C1 segment of cervical spinal cord (tissue), 14 donors: ENCODE data around the gene PIP5K1C.
"Not testable (repeated sequence)": the region's sequence is repeated elsewhere in the genome, so short reads cannot be mapped to it uniquely, and the experiment has no call there.

Source experiments
- DNase-seq, 14 donors: peaks; one replicate each; lab custom pipeline; 2025; lab: John Stamatoyannopoulos, UW

The PIP5K1C gene

GRCh38 chr19:3674784-3675543 lies 25.3 kb downstream of the PIP5K1C start:
- DNase-seq = no peak

GRCh38 chr19:3673506-3674439 lies 26.5 kb downstream of the PIP5K1C start:
- peak in 1 of 14 donors; percentile 34 for DNase-seq

GRCh38 chr19:3672993-3673392 lies 27.3 kb downstream of the PIP5K1C start:
- DNase-seq = peak in 1 of 14 donors; percentile 19

DNA sequence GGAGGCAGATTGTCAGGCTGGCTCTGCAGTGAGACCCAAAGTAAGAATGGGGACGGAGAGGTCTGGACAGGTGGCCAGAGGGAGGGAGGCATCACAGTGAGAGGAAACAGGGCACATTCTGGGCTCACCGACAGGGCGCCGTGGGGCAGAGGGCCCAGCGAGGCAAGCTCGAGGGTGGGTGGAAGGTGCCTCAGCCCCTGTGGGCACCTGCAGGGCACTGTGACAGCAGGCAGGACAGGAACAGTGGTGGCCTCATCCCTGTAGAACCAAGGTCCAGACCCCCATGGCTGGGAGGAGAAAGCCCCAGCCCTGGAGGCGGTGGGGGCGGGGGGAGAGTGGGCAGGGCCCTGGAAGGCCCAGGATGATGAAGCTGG lies 27.7 kb downstream of the PIP5K1C start:
- DNase-seq = no peak

- DNase-seq = no peak
These were observed 28.3 kb downstream of the PIP5K1C start for GRCh38 chr19:3671680-3672574.

DNA sequence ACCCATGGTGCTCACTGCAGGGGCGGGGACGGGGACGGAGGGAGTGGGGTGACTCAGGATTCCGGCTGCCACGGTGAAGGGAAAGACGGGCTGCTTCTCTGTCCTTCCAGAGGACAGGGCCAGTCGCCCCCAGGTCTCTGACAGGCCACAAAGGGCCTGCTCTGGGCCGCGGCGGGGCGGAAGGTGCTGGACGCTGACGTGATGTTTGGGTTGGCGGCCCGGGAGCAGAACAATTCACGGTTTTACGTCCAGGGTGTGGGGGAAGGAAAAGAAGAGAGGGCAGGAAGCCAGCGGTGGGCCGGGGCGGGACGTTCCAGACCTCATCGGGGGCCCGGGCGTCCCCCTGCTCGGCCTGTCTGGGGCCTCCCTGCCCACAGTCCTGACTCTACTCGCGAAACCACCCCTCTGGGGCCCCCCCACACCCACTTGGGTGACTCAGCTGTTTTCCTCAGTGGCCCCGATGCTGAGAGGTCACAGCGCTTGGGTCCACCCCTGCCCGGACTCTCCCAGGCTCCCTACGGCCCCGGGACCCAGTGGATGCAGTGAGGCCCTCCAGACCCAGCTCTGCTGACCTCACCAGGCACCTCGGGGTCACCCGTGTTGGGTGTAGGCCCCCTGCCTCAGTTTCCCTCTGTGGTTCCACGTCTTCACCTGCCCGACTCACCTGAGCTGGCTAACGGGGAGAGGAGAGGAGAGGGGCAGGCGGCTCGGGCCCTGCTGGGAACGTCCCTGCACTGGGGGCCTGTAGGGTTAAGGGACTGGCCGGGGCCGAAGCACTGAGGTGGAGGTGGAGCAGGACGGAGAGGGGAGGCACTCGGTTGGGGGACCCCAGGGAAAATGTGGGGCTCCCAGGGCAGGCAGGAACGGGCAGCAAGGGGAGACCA lies 29.2 kb downstream of the PIP5K1C start:
- peak in 1 of 14 donors; percentile 17 for DNase-seq

- peak in 1 of 14 donors; percentile 36 for DNase-seq
These were observed 30.1 kb downstream of the PIP5K1C start for GRCh38 chr19:3669947-3670795.

DNA sequence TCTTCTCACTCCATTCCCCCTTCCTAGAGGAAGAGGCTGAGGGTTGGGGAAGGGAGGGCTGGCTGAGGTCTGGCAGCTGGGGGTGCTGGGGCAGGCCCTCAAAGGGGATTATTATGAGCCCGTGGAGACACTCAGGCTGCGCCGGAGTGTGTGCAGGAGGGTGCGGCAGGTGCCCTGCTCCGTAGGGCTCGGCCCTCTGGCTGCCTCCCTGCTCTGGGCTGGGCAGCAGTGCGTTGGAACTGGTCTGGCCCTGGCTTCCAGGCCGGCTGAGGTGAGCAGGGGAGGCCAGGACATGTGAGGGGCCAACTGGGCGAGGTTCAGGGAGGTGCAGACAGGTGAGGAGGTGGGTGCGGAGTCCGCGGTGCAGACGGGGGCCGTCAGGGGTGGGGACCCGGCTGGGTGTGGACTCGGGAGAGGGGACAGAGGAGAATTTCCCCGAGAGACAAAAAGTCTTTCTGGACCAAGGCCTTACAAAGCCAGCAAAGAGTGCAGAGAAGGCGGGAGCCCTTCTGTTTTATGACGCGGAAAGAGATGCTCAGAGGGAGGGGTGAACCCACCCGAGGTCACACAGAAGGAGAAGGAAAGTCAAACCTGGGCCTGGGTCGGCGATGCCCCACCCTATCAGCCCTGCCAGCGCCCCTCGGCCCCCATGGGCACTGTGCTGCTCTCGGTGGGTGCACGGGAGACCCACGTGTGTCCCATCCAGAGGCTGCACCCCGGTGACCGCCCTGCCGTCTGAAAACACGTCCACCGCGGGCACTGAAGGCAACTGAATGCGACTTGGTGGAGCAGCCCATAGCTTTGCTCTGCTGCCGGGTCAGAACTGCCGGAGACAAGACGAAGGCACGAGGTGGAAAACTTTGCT lies 31.0 kb downstream of the PIP5K1C start:
- peak in 1 of 14 donors; percentile 44 for DNase-seq

- DNase-seq = no peak
These were observed 31.8 kb downstream of the PIP5K1C start for GRCh38 chr19:3668331-3669081.

DNA sequence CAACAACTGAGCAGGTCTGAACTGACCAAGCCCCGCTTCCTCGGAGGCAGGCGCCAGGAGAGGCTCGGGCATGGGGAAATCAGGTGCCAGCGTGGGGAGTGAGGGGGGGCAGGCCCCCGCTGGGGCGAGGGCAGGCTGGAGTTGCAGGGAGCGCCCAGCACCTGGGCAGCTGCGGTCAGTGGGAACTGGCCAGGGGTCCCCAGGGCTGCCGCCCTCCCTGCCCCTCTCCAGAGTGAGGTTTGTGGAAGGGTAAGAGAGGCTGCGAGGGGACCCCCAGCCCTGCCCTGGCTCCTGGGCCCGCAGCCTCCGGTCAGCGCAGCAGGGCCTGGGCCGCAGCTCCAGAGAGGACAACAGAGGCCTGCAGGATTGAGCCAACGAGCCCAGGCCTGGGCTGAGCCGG lies 32.5 kb downstream of the PIP5K1C start:
- no peak for DNase-seq

DNA sequence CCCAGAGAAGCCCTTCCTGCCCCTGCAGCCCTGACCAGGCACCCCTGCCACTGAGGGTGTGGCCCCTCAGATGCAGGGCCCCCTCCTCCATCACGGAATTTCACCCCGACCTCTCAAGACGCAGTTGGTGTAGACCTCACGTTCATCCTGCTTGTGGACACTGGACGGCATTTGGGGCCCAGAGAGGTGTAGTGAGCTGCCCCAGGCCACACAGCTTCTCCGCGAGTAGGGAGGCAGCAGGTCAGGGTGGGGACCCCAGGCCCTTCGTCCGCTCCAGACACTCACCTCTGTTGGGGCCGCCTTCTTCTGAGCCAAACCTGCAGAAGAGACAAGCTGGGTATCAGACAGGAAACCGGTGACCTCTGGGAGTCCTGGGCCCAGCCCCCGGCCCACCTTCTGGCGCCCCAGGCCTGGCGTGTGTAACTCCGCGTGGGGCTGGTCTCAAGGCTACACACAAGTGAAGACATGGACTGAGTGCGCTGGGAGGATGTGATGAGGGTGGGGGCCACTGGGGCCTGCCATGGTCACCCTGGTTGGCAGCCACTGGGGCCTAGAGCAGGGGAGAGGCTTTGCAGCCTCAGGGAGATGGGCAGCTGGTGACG lies 33.1 kb downstream of the PIP5K1C start:
- DNase-seq = no peak

DNA sequence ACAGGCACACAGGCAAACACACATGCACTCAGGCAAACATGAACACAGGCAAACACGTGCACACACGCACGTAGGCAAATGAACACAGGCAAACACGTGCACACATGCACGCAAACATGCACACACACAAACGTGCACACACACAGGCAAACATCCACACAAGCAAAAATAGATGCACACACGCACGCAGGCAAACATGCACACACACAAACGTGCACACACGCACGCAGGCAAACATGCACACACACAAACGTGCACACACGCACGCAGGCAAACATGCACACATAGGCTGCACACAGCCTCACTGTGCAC lies 33.8 kb downstream of the PIP5K1C start:
- DNase-seq = not testable (repeated sequence)

GRCh38 chr19:3665681-3666544 lies 34.4 kb downstream of the PIP5K1C start:
- peak in 11 of 14 donors; percentile 13 to 77 (median 42) for DNase-seq

GRCh38 chr19:3664879-3665642 lies 35.2 kb downstream of the PIP5K1C start:
- no peak for DNase-seq

DNA sequence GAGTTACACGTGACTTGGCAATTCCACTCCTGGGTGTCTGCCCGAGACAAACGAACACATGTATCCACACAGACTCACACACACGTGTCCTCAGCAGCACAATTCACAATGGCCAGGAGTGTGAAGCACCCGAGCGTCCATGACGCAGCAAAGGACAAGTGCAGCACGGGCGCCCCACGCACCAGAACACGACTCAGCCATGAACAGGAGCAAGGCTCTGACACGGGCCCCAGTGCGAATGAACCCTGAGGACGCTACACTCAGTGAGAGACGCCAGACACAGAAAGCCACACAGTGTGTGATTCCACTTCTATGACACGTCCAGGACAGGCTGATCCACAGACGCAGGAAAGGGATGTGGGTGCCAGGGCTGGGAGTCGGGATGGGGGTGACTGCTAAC lies 36.4 kb downstream of the PIP5K1C start:
- no peak for DNase-seq
